ENCODE measurements around the gene RAD52.

Gene RAD52

GRCh38 chr12:912466-913235 is 36.8 kb downstream of the RAD52 start:
- no peak for DNase-seq

- DNase-seq, result no peak
These were observed 38.2 kb downstream of the RAD52 start for GRCh38 chr12:911191-911826.

- no peak for DNase-seq
These were observed 39.1 kb downstream of the RAD52 start for GRCh38 chr12:910416-910815.

GRCh38 chr12:909861-910260 is 39.6 kb downstream of the RAD52 start:
- DNase-seq, result no peak

GRCh38 chr12:907413-908185 is 41.9 kb downstream of the RAD52 start:
- no peak for DNase-seq

DNA sequence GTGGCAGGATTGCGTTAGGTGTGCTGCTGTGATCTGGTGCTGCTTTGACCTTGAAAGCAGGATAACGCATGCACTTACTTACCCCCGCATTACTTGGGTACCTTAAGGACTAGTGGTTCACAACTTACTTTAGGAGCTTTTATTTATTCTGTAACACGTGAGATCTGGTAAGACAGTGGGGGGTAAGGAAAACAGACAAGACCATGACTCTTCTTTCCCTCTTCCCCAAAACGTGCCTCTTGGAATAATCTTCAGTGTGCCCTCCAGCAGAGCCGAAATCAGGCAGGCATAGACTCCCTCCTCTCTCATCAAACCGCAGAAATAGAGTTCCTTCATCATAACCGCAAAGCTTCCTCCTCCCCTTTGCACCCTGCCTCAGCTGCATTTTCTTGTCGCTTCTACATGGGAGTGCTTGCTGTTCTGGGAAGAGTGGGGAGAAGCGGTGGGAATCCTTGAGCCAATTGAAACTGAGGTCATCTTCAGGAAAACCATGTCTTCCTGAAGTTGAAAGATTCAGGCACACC is 43.4 kb downstream of the RAD52 start:
- no peak for DNase-seq

- DNase-seq, result no peak
These were observed 44.0 kb downstream of the RAD52 start for GRCh38 chr12:905261-906031.

DNA sequence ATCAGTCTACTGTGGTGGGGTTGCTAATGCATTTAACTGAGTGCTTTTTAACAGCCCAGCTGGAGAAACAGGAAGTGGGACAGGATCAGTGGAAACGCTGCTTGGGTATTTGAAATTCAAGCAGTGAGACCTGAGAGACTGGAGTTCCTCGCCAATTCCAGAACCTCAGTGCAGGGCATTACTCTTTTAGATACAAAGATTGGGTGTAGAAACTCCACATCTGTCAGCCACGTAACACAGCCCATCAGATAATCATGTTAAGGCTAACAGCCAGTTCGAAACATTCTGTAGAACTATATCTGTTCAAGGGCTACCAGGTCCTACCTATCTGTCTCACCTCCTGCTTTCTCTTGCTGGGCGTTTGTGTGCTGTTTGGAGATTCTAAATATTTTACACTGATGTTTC is 45.5 kb downstream of the RAD52 start:
- no peak for DNase-seq

DNA sequence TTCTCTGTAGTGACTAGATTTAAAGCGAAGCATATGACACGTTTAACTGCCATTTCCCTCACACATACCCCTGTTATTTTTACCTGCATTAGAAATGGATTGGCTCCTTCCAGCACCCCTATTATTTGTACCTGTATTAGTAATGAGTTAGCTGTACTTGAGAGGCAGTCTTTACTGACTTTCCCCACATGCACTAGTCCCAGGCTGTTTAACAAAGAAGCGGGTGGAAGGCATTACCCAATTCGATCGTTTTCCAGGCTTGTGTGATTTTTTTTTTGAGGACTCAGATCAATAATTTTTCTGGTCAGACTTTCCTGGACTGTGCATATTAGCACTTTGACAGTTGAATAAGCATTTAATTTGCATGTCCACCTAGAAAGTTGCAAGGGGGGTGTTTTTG is 46.4 kb downstream of the RAD52 start:
- DNase-seq, result no peak

DNA sequence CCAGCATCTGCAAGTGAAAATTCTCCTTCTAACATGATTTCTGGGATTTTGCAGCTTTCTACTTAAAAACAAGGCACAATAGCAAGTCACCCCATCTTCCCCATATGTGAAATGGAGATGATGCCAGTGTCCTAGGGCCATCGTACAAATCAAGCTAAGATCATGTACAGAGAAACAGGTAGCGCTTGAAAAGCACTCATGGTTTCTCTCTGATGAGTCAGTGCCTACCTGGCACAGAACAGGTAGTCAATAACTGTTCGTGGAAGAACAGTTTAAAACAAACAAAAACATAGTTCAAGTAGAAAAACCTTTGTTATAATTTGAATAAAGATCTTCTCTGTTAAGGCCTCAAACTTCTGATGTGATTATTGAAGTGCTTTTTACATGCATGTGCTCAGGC is 46.9 kb downstream of the RAD52 start:
- DNase-seq, result no peak

DNA sequence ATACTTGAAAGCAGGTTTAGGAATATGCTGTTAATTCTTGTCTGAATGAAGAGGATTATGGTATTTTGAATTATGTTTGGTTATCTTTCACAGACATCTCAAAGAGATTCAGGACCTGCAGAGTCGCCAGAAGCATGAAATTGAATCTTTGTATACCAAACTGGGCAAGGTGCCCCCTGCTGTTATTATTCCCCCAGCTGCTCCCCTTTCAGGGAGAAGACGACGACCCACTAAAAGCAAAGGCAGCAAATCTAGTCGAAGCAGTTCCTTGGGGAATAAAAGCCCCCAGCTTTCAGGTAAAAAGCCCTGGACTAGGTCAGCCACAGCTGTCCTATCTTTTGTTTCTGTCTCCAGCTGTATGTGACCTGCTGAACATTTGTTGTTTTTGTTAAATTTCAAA is 52.1 kb downstream of the RAD52 start:
- no peak for DNase-seq

GRCh38 chr12:896031-896430 is 53.5 kb downstream of the RAD52 start:
- DNase-seq, result no peak

DNA sequence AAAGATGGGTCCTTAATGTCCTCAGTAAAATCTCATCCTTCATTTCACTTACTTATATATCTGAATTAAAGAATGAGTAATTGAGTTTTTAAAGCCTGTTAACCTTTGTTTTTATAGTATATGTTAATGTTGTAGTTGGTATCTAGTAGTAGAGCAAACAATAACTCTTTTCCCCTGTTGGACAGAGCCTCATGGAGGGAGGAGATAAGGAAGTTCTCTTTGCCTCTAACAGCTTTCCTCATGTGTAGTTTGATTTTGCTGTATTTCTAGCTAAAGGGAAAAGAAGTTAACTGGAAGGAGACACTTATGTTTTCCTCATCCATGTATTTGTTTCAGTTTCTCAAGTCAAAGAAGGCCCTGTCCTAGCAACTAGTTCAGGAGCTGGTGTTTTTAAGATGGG is 55.3 kb downstream of the RAD52 start:
- DNase-seq, result no peak

DNA sequence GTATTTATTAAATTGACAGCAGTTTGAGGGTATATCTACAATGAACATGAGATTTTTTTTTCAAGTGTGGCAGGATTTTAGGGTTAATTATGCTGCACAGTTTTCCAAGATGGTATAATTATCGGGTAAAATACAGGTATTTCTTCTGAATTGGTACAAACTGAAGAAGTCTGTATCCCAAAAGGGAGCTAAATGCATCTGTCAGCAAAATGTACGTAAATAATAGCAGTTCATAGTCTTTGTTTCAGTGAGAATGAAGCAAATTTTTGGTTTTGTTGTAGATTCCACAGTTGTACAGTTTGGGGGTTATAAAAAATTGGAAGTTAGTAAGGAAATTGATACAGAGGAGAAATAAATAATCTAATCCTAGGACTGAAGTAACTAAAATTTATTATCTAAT is 63.3 kb downstream of the RAD52 start:
- DNase-seq, result no peak

DNA sequence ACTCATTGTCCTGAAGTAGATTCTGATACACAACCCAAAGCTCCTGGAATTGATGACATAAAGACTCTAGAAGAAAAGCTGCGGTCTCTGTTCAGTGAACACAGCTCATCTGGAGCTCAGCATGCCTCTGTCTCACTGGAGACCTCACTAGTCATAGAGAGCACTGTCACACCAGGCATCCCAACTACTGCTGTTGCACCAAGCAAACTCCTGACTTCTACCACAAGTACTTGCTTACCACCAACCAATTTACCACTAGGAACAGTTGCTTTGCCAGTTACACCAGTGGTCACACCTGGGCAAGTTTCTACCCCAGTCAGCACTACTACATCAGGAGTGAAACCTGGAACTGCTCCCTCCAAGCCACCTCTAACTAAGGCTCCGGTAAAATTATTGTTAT is 63.8 kb downstream of the RAD52 start:
- DNase-seq, result no peak

DNA sequence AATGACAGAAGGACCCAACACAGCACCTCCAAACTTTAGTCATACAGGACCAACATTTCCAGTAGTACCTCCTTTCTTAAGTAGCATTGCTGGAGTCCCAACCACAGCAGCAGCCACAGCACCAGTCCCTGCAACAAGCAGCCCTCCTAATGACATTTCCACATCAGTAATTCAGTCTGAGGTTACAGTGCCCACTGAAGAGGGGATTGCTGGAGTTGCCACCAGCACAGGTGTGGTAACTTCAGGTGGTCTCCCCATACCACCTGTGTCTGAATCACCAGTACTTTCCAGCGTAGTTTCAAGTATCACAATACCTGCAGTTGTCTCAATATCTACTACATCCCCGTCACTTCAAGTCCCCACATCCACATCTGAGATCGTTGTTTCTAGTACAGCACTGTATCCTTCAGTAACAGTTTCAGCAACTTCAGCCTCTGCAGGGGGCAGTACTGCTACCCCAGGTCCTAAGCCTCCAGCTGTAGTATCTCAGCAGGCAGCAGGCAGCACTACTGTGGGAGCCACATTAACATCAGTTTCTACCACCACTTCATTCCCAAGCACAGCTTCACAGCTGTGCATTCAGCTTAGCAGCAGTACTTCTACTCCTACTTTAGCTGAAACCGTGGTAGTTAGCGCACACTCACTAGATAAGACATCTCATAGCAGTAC is 64.6 kb downstream of the RAD52 start:
- DNase-seq, result no peak

- DNase-seq, result no peak
These were observed 68.8 kb downstream of the RAD52 start for GRCh38 chr12:880656-881055.

GRCh38 chr12:879641-880040 is 69.9 kb downstream of the RAD52 start:
- no peak for DNase-seq

DNA sequence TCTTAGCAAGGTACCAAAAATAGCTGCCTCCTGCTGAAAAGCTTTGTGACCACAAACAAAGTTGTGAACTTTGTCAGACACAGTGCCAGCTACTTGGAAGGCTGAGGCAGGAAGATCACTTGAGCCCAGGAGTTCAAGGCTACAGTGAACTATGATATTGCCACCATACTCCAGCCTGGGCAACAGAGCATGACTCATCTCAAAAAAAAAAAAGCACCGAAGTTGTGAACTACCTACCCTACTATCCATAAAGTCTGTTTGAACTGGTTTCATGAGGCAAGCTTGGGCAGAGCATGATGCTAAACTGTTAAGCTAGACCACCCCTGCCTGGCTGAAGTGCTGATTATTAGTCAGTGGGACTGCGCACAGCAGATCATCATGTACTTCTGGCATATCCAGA is 75.5 kb downstream of the RAD52 start:
- DNase-seq, result no peak

DNA sequence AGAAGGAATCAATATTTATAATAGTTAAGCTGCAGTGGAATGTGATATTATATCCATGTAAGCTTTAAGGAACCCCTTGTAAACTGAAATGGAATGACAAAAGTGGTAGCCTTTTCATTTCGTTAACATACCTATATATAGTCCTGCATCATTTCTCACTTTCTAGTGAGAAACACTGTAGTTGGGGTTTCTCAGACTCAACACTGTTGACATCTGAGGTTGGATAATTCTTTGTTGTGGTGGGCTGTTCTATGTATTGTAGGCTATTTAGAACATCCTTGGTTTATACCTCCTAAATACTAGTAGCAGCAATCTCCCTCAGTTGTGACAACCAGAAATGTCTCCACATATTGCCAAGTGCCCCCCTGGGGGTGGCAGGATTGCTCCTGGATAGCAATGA is 79.1 kb downstream of the RAD52 start:
- DNase-seq, result no peak

- DNase-seq, result no peak
These were observed 80.8 kb downstream of the RAD52 start for GRCh38 chr12:868722-869121.

DNA sequence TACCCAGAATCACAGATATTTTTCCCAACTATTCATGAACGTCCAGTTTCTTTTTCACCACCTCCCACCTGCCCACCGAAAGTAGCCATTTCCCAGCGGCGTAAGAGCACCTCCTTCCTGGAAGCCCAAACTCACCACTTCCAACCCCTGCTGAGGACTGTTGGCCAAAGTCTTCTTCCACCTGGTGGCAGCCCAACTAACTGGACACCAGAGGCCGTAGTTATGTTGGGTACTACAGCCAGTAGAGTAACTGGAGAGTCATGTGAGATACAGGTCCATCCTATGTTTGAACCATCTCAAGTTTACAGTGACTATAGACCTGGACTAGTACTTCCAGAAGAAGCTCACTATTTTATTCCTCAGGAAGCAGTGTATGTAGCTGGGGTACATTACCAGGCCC is 81.6 kb downstream of the RAD52 start:
- DNase-seq, result no peak

DNA sequence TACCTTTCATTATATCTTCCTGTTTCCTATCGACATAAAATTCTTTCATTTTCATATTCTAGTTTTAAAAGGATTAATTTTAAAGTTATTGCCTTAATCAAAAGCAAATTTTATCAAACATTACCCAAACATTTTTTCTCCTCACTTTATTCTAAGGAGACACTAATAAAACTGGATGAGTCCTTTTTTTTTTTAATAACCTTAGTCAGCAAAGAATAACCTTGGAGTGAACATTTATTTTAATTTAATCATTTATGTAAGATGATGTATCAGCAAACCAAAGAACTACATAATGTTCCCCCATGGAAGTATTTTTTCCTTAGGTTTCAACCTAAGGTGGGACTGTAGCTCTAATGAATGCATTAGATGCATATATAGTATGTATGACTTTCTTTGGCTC is 83.9 kb downstream of the RAD52 start:
- no peak for DNase-seq

All from SIG-M5 (cell line).